Stimulated activated CD4-positive, alpha-beta T cell treated with anti-CD3 and anti-CD28 coated beads, Interleukin-4, amount 100 ng/mL, for 4 hours (primary cell): ENCODE results near the gene SDE2.
"Not testable (repeated sequence)": the region's sequence is repeated elsewhere in the genome, so short reads cannot be mapped to it uniquely, and the experiment has no call there.

Experiments used
- DNase-seq, 2 experiments: peaks; one replicate each; pipeline ENCODE4 v3.0.0-alpha.2; 2020

Gene SDE2

DNA sequence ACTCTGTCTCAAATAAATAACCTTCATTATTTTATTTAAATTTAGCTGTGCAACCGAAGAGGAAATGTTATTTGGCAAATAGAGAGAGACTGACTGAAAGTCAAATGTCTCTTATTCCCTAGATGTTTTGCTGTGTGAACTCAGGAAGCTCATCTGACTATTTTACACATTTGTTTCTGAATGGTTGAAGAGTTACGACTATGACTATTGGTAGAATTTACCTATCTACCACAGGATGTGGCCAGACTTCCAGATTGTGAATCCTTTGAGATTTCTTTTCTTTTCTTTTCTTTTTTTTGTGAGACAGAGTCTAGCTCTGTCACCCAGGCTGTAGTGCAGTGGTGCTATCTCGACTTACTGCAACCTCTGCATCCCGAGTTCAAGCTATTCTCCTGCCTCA lies 5.3 kb upstream of the SDE2 start:
- no peak for DNase-seq

DNA sequence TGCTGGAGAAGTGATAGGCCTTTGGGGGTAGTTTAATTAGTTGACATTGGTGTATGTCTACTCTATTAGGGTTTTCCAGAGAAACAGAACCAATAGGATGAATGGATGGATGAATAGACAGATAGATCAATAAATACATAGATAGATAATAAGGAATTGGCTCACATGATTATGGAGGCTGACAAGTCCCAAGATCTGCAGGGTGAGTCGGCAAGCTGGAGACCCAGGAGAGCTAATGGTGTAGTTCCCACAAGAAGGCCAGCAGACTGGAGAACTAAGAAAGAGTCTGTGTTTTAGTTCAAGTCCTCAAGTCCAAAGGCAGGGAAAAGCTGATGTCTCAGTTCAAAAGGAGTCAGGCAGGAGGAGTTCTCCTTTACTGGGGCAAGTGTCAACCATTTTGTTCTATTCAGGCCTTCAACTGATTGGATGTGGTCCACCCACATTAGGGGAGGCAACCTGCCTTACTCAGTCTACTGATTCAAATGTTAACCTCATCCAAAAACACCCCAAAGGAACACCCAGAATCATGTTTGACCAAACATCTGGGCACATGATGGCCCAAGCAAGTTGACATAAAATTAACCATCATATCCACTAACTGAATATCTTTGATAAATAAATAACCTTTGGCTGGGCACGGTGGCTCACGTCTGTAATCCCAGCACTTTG lies 4.5 kb upstream of the SDE2 start:
- DNase-seq: no peak

DNA sequence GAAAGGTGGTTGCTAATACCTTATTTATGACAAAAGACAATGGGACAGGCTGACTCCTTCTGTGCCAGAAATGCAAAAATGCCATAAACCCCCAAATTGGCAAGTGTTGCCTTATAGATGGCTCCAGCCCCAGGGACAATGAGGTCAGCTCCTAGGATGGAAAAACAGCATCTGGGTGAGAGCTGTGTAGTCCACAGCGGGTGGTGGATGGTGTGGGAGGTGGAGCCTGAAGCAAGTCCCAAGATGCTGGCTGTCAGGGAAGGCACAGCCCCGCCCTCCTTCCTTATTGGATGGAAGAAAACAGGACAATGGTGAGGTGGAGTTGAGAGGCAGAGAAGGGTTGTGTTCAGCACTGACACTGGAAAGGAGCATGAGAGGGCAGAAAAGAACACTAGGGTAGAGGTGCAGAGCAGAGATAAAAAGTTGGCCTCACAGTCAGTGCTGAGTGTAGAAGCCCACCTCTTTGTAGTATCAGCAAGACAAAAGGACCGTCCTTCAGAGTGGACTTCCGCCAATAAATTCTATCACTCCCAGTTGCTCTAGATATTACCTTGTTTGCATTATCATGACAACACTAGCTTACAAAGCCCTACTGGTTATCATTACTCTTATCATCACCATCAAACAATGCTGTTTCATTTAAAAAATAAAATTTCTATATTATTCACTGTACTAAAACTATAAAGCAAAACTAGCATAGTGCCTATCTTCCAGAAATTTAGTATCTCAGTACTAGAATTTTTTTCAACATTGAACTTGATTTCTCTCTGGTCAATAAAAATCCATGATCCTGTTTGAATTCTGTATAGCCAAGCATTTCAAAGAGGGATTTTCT lies 3.7 kb upstream of the SDE2 start:
- DNase-seq: no peak

DNA sequence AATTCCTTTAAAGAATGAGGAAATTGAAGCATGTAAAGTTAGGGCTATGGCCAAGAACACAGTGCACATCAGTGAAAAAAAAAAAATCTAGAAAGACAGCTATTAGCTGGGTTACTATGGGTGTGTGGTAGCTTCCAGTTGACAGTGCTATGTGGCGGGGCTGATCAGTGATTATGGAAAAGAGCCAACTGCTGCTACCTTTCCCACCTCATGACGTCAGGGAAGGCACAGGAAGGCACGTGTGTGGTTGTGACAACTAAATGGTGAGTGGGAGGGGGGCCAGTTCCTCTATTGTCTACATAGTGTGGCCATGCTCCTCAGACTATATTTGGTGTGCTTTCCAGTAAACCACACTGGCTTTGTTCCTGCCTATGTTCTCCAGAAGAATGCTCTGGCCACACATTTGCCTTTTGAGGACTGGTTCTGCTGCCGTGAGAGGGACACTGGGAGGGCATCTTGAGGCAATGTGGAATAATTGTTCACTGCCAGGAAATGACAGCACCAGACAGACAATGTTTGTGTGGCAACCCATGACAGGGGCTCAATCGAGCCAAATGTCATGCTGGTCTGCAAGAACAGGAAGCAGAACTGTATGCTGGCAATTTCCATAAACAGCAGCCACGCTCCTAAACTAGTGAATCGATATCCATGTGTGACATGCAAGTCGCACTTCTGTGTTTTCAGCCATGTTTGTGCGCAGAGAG lies 3.0 kb upstream of the SDE2 start:
- peak in 1 of 2 experiments; percentile 47 for DNase-seq

DNA sequence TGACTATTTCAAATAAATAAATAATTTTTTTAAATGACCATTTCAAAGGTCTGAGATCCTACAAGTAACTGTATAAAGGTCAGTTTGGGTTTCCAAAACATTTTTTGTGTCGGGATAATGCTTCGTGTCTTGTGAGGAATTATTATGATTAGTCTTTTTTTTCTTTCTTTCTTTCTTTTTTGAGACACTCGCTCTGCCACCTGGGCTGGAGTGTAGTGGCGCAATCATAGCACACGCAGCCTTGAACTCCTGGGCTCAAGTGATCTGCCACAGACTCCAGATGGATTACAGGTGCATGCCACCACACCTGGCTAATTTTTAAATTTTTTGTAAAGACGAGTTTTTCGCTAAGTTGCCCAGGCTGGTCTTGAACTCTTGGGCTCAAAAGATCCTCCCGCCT lies 1.9 kb upstream of the SDE2 start:
- no peak for DNase-seq

DNA sequence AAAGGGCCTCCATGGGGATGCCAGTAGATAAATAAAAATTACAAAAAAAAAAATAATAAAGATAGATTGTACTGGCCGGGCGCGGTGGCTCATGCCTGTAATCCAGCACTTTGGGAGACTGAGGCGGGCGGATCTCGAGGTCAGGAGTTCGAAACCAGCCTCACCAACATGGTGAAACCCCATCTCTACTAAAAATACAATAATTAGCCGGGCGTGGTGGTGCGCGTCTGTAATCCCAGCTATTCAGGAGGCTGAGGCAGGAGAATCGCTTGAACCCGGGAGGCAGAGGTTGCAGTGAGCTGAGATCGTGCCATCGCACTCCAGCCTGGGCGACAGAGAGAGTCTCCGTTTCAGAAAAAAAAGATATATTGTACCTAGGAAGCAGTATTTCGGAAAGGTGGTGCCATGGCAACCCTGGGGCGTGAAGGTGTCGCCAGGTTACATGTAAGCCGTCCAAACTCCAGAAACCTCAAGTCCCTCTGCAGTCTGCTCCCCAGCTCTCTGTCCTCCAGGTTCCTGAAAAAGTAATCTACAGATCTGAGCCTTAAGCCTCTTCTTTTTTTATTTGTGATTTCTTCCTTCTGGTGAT lies 1.4 kb upstream of the SDE2 start:
- DNase-seq: not testable (repeated sequence)

DNA sequence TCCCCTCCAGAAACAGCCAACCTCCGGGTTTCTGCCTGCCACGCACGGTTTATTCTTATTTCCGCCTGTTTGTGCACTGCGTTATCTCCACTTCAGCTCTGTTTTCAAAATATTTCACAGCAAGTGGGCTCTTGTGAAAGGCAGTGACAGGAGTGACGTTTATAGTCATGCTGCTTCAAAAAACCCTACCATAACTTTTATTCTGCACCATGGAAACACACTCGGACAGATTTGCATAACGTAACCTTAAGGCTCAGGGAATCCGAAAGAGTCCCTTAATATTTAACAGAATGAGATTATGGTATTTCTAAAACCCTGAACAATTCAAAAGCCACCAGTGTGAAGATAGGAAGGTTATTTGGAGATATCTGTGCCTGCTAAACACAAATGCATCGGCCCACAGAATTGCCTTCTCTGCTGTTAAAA lies 782 bp upstream of the SDE2 start:
- DNase-seq: no peak

DNA sequence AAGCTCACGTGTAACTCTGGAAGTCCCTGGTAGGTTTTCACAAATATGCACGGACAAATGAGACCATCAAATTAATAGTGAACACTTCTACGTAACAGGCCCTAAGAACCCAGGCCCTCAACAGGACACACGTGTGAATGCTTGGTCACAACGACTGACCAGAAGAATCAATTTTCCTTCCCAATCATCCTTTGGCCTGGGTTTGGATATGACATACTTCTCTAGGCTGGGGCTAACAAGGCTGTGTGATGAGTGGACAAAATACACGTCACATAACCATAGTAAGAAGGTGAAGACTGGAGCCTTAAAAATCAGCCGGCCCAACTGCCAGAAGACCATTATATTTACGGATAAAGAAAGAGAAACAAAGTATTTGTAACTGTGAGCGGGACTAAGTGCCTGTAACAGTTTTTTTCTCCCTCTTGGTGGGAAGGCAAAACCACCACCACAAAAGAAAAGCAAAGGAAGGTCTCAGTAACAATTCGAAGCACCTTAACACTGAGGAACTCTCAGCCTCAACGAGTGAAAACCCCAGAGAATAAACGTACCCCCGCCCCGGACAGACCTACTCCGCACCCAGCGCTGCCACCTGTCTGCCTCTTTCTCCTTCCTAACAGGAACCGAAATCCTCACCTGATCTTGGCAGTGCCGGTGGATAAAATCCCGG lies 450 bp downstream of the SDE2 start:
- DNase-seq: no peak

DNA sequence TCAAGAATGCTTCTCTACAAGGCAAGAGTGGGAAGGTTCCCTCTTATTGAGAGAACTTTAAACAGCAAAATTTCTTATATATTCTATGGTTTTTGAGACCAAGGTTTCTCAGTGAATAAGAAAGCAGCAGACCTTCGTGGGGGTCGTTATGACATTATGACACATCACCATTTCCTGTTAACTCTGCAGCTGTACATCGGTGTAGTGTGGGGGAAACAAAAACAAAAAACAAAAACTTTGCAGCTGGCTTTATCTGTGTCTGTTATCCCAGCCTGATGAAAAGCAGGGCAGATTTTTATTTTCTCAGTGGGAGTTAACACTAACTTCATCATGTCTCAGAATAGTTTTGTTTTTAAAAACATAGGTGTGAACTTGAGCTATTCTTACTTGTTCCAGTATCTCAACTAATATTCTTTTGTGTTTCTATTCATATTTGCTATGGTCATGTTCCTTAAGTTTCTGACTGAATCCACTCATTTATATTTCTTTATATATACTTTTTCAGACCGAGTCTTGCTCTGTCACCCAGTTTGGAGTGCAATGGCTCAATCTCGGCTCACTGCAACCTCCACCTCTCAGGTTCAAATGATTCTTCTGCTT lies 2.1 kb downstream of the SDE2 start:
- DNase-seq: no peak

DNA sequence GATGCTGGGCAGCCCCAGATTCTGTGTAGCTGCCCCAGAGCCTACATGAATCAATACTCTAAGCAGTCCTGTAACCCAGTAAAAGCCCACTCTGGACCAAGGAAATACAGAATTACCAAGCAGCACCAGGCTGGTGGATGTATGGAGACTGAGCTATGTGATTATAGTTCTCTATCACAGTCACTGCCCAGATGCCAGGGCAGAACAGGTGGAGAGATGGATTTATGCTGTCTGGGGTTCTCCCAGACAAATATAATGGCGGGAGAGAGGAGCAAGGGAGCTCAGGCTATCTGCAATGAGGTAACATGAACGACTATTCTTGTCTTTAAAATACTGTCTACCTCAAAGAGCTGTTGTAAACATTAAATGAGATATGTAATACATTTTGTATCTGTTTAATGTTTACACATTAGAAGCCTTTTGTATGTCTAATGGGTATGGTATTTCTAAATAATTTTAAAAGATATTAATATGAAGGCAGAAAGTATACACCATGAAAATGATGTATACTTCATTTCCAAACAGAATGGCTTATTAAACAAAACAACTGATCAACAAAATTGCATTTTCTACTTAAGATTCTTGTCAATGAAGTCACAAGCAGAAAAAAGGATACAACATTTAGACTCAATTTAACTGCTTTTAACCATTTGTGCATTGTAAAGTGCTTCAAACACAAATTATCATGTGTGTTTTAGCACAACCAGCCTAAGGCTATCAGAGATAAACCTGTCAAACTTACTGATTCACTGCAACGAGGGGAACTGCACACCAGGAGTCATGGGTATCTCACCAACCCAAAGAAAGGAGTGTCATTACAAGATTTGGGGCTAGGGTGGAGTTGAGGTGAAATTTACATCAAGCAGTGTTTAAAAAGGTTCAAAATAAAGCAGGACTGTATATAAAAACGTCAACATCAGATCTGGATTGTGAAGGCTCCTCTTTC lies 3.0 kb downstream of the SDE2 start:
- DNase-seq: no peak

DNA sequence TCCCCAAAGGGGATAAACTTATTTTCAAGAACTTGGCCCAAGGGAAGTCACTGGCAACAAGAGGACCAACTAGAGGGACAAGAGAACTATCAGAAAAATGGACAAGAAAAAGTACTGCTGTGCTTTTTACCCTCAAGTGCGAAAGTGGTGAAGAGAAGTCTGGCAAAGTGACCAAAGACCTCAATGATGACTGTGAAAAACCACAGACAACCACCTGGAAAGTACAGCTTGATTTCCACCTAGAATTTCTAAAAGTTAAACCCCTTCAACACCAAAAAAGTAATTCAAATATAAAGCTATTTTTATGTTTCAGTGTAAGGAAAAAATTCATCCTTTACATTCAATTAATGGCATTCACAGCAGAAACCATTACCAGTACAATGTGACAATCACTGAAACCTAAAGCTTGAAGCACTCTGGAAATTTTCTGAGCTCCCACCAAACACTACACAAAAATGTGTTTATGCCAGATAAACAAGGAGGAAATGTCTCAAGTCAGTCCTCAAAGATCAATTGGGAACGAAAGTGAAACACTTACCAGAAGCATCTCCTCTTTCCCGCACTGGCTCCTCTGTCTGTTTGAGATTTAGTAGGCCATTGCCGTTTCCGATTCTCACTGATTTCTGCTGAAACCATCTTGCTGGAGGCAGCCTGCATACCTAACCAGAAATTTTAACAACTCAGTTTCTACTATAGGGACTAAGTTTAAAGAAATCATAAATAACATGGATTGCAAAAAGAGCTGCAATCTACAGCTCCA lies 8.3 kb downstream of the SDE2 start:
- DNase-seq: no peak

DNA sequence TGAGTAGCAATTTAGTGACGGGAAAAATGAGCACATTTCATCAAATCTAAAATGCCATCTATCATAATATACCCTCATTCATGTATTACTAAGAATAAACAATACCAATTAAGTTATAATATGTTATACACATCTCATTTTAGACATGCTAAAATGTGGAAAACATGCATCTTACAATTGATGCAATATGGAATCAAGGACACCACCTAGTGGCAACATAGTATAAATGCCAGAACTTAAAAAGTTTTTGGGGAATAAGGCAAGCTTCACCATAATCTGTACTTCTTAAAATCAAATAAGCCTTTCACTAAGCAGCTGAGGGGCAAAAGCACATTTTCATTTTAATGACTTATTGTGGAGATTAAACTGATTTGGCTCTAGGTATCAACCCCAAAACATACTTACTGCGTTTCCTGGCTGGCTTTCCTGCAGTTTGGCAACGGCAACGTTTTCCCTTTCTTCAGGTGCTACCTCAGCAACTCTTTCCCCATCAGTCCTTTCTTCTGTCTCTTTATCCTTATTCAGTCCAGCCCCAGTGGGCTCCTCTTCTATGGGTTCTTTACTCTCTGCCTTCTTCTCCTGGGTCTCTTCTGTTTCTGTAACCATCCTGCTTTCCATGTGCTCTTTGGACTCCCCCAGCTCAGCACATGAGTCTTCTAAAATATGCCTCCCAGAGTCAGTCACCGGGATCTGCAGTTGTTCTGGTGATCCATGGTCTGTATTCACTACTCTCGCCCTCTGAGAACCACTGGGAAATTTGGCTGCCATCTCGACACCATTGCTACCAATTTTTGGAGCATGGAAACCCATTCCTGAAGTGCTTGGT lies 11.4 kb downstream of the SDE2 start:
- no peak for DNase-seq

DNA sequence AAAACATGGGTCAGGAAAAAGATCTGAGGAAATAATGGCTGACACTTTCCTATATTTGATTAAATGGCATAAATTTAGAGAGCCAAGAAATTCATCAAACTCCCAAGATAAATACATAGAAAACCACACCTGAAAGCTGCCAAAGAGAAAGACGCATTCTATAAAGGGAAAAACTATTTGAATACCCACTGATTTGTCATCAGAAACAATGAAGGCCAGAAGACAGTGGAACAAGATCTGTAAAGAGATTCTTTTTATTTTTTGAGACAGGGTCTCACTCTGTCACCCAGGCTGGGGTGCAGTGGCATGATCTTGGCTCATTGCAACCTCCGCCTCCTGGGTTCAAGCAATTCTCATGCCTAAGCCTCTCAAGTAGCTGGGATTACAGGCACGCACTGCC lies 17.4 kb downstream of the SDE2 start:
- no peak for DNase-seq

DNA sequence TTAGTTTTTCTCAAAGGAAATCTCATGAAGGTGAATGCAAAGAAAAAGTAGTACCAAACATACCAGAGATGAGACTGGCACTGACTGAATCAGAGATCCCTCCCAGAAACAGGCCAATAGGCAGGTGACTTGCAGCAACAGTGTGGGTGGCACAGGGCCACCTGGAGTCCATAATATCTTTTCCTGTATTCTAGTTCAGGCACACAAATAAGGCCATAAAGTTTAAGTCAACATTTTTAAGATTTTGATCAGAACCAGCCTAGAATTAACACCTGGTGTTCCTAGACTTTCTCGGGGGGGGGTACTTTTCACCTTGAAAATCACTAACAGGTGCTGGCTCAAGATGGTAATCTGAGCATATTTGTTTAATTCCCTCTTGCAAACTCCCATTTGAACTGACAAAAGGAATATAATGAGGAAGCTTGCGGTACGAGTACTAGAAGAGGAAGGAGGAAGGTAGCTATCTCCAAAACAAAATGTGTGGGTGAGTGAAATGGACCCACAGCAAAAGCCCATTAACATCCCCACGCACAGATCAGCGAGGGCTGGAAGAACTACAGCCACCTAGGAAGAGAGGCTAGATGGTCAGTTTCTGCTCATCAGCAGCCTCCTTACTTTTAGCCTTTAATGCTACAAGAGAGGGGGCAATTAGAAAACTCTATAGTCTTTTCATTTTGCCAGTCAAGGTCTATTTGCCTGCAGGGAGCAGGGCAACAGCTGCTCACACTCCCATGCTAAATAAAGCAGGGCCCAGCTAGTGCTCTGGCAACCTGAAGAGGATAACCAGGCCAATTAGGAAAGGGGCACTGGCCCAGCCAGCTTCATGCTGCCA lies 18.9 kb downstream of the SDE2 start:
- DNase-seq: no peak

DNA sequence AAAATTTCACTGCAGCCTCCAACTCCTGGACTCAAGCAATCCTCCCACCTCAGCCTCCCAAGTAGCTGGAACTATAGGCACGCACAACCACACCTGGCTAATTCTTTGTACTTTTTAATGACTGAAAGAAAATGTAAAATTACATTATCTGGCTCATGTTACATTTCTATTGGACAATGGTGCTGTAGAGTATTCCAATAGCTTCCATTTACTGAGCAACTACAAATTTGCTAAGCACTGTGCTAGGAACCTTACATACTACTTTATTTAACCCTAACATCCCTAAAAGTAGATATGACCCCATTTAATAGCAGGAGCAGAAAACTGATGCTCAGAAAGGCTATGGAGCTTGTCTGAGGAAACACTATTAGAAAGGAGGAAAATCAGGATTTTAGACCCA lies 19.7 kb downstream of the SDE2 start:
- no peak for DNase-seq

DNA sequence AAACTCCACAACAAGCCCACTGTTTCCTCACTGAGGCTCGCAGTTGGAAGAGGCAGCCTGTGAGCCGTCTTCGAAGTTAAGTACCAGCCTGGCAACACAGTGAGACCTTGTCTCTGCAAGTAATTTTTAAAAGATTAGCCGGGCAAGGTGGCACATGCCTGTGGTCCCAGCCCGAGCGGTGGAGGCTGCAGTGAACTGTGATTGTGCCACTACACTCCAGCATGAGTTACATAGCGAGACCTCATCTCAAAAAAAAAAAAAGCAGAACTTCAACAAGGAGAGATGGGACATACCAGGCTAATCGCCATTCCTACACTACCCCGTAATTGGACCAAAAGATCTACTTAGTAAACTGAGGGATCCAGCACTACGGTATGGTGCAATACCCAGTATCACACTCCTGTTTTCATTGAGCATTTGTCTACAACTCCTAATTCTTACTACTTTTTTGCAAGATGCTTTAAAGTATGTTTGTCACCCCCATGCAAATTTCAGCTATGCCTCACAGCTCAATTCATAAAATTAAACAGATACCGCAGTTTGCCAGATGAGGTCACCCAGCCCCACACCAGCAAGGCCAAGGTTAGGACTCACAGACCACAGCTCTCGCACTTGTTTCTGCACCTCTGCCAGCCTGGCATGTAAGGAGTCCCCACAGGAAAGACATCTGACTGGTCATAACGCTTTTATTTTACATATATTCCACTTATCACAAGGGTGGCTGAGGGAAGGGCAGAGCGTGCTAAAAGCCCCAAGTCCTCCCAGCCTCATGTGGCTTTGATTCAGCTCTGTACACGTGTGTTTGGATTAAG lies 21.0 kb downstream of the SDE2 start:
- DNase-seq: no peak

DNA sequence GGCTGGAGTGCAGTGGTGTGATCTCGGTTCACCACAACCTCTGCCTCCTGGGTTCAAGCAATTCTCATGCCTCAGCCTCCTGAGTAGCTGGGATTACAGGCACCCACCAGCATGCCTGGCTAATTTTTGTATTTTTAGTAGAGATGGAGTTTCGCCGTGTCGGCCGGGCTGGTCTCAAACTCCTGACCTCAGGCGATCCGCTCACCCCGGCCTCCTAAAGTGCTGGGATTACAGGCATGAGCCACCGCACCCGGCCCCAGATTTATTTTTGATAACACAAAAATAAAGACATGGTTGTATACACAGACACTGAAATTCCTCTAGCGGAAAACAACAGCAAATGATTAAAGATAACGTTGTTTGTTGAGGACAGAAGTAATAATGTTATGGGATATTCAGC lies 24.0 kb downstream of the SDE2 start:
- not testable (repeated sequence) for DNase-seq

DNA sequence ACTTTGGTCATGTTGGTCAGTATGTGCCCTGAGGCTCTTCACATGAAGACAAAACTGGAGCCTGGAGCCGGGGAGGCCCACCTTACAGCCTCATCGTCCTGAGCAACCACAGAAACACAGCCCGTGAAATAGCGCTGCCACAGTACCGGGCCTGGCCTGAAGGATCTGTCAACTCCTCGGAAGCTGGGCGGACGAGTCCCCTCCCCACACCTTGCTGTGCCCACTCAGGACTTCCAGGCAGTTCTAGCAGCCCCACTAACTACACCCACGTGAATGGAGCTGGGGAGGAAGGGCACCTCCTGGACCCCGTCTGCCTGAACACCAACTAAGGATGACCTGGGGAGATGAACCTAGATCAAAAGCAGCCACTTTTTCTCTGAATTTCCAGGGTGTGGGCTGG lies 24.7 kb downstream of the SDE2 start:
- no peak for DNase-seq
